ENCODE data around the gene DAZAP2. TPM values are rescaled to one million over a fixed set of nuclear protein-coding genes. Genes with fewer than 3 reads are reported as not detected.

Gene DAZAP2
- total and polyA plus RNA-seq, 2 of the 4 experiments (the other 2 are of a cell fraction): 62.2 to 202 TPM

DNA sequence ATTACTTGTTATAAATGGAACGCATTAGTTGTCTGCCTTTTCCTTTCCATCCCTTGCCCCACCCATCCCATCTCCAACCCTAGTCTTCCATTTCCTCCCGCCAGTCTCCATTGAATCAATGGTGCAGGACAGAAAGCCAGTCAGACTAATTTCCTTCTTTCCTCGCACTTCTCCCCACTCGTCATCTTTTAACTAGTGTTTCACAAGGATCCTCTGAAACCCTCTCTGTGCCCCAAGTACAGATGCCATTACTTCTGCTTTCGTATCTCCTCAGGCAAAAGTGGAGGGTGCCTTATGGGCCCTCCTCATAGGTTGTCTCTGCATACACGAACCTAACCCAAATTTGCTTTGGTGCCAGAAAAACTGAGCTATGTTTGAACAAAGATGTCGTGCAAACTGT is 4.2 kb downstream of the DAZAP2 start:
- in situ Hi-C loops (cut with MboI; ENCODE audit: low sequenced_read_pairs): no loop called here
- Histone ChIP-seq H4K91ac (ENCODE audit: insufficient read depth, low read depth, low read length) (no peak overlapping the region), H2BK20ac (ENCODE audit: low read depth, low read length) (no peak overlapping the region), H2AFZ (replicated peaks; ENCODE audit: low read length, poor library complexity) (no peak overlapping the region), H4K5ac (ENCODE audit: low read depth, low read length) (no peak overlapping the region), H3K79me1 (ENCODE audit: low read depth in 1 of 2, low read length in 2 of 2) (peaks cover 29 to 80% of the 10 kb centered on the region in 2 experiments), H2AK9ac (replicated peaks; ENCODE audit: low read depth, low read length, poor library complexity) (no peak overlapping the region), H3K4ac (ENCODE audit: low read depth, low read length) (no peak overlapping the region), H3K4me2 (ENCODE audit: low read depth, low read length) (no peak overlapping the region), H3K36me3 (ENCODE audit: control insufficient read depth, insufficient read depth, low read length) (peaks cover 37% of the 10 kb centered on the region), H2BK5ac (ENCODE audit: low read depth, low read length, poor library complexity, severe bottlenecking) (no peak overlapping the region), H3K27ac (ENCODE audit: insufficient read depth, low read length) (no peak overlapping the region), H3K18ac (ENCODE audit: low read depth, low read length) (no peak overlapping the region), H2AK5ac (ENCODE audit: low read depth, low read length) (no peak overlapping the region), H2BK15ac (ENCODE audit: low read depth, low read length) (no peak overlapping the region), H3K9me1 (ENCODE audit: insufficient read depth, low read length) (peaks cover 22% of the 10 kb centered on the region), H3K9ac (ENCODE audit: low read depth, low read length) (no peak overlapping the region), H4K20me1 (ENCODE audit: insufficient read depth, low read length) (peaks cover 9% of the 10 kb centered on the region; the same call in 1 of the 2 replicates), H3K9me3 (ENCODE audit: control insufficient read depth, insufficient read depth, low read length) (no peaks in the 10 kb centered on the region), H4K8ac (ENCODE audit: low read depth in 2 of 2, low read length in 2 of 2) (no peak overlapping the region), H3K4me1 (ENCODE audit: control insufficient read depth, insufficient read depth, low read length) (peaks cover 18% of the 10 kb centered on the region), H3K56ac (ENCODE audit: extremely low read depth, insufficient read depth, low read length) (no peak overlapping the region), H3K23ac (ENCODE audit: low read depth, low read length) (no peak overlapping the region), H3K4me3 (ENCODE audit: insufficient read depth, low read depth, low read length) (no peak overlapping the region), H3K27me3 (ENCODE audit: control insufficient read depth, insufficient read depth, low read length) (no peaks in the 10 kb centered on the region), H3K14ac (replicated peaks; ENCODE audit: low read depth, low read length) (no peak overlapping the region), H2BK120ac (ENCODE audit: low read depth, low read length) (no peak overlapping the region)
- POLR2A ChIA-PET (ENCODE audit: unreplicated experiment): no interaction called here
- CTCF ChIA-PET: no interaction called here
- intact Hi-C loops (cut with micrococcal nuclease): no loop called here
- no peak for TF ChIP-seq MAFK (IDR thresholded peaks at IDR 0.05; ENCODE audit: low read depth, low read length)
- TF ChIP-seq RCOR1 (IDR thresholded peaks at IDR 0.05; ENCODE audit: insufficient replicate concordance, low read length): no peak
- TF ChIP-seq FOS (IDR thresholded peaks at IDR 0.05; ENCODE audit: low read depth, low read length): no peak
- no peak for TF ChIP-seq MXI1 (IDR thresholded peaks at IDR 0.05; ENCODE audit: borderline replicate concordance, low read depth, low read length)
- TF ChIP-seq BHLHE40 (IDR thresholded peaks at IDR 0.05; ENCODE audit: low read depth, low read length): no peak
- no peak for TF ChIP-seq POLR2A (IDR thresholded peaks at IDR 0.05; ENCODE audit: low read depth, low read length)
- no peak for TF ChIP-seq SMC3 (IDR thresholded peaks at IDR 0.05; ENCODE audit: low read depth, low read length)
- TF ChIP-seq USF2 (IDR thresholded peaks at IDR 0.05; ENCODE audit: low read depth, low read length): no peak
- TF ChIP-seq RFX5 (IDR thresholded peaks at IDR 0.05; ENCODE audit: low read depth, low read length): no peak
- dilution Hi-C loops (cut with HindIII; ENCODE audit: low sequenced_read_pairs, unreplicated experiment): no loop called here
- ATAC-seq (ENCODE audit: low read depth): no peak
- 81% methylated on average over 4 of the region's 7 CpGs; no CpG with 5 or more reads in 1 of the 2 experiments for WGBS, 2 experiments (ENCODE audit: extremely low coverage in 2 of 2, insufficient read length in 1 of 2)
- BruUV-seq (replicated peaks): TSS peak; percentile 76
- no peak for DNase-seq
